ENCODE measurements around the gene GMDS.

DNA sequence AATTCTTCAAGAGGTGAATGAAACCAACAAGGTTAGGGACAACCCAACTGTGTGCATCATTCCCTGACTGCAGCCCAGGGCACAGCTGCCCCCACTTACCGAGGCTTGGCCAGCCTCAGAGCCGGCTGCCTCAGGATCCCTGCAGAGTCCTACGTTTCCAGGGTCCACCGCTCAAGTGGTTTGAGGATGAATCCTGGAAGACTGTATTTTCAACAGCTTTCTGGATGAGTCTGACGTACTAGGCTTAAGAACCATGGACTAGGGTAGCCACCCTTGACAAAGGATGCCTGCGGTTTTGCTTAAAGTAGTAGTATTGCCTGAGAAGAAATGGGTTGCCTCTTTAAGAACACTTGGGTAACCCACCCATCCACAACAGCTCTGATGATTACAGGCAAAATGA lies 534.3 kb downstream of the GMDS start:
- TF ChIP-seq POLR2AphosphoS5 (IDR thresholded peaks at IDR 0.05; ENCODE audit: low read depth, low read length) = no peak
- TF ChIP-seq, protein P1, sequence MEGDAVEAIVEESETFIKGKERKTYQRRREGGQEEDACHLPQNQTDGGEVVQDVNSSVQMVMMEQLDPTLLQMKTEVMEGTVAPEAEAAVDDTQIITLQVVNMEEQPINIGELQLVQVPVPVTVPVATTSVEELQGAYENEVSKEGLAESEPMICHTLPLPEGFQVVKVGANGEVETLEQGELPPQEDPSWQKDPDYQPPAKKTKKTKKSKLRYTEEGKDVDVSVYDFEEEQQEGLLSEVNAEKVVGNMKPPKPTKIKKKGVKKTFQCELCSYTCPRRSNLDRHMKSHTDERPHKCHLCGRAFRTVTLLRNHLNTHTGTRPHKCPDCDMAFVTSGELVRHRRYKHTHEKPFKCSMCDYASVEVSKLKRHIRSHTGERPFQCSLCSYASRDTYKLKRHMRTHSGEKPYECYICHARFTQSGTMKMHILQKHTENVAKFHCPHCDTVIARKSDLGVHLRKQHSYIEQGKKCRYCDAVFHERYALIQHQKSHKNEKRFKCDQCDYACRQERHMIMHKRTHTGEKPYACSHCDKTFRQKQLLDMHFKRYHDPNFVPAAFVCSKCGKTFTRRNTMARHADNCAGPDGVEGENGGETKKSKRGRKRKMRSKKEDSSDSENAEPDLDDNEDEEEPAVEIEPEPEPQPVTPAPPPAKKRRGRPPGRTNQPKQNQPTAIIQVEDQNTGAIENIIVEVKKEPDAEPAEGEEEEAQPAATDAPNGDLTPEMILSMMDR (IDR thresholded peaks at IDR 0.05) = no peak
- no peak for TF ChIP-seq NFIC (IDR thresholded peaks at IDR 0.05; ENCODE audit: borderline replicate concordance)
- TF ChIP-seq TEAD4 (IDR thresholded peaks at IDR 0.05; ENCODE audit: borderline replicate concordance, insufficient read depth) = no peak
- TF ChIP-seq RFX5 (IDR thresholded peaks at IDR 0.05; ENCODE audit: low read length) = no peak
- TF ChIP-seq, protein P2, sequence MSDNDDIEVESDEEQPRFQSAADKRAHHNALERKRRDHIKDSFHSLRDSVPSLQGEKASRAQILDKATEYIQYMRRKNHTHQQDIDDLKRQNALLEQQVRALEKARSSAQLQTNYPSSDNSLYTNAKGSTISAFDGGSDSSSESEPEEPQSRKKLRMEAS (IDR thresholded peaks at IDR 0.05; ENCODE audit: low read depth) = no peak
- no peak for TF ChIP-seq YY1 (IDR thresholded peaks at IDR 0.05; ENCODE audit: low read depth)
- TF ChIP-seq EP300 (IDR thresholded peaks at IDR 0.05; ENCODE audit: borderline replicate concordance in 1 of 2, low read depth in 1 of 2, low read length in 1 of 2) = no peak
- TF ChIP-seq RCOR1 (IDR thresholded peaks at IDR 0.05; ENCODE audit: low read length) = no peak

Data from SK-N-SH (cell line).